A673 (cell line): ENCODE results near the gene CDC37. TPM values are rescaled to one million over a fixed set of nuclear protein-coding genes. Genes with fewer than 3 reads are reported as not detected.

Experiments
- BruUV-seq: library from RNA; stranded (reverse); fragments of 400-500 nt; replicated peaks from 2 replicates; lab custom pipeline; 2021; lab: Mats Ljungman, UMichigan
- CTCF ChIA-PET: fragments of 300-600 bp; sonication (Branson Sonifier 250); formaldehyde crosslinking; loops from one replicate; lab custom pipeline; 2022; ENCODE audit warnings: antibody characterized with exemption; lab: Charles Lee
- POLR2A ChIA-PET: fragments of 300-600 bp; sonication (Branson Sonifier 250); formaldehyde crosslinking; loops from one replicate; lab custom pipeline; 2022; ENCODE audit warnings: antibody characterized with exemption; ENCODE audit not compliant: low non-redundant PET; lab: Charles Lee
- DNase-seq: peaks from one replicate; pipeline ENCODE4 v3.0.0-alpha.2; 2015; ENCODE audit warnings: low spot score
- H3K27ac ChIP-seq: fragments of 200-600 bp; sonication (generic); 2 replicates; pipeline ENCODE4 v1.5.1; 2016; ENCODE audit warnings: mixed run types, low read depth, mild to moderate bottlenecking, mixed read lengths, antibody characterized with exemption, low read length; ENCODE audit not compliant: poor library complexity, severe bottlenecking
- H3K27me3 ChIP-seq: fragments of 200-600 bp; sonication (generic); replicated peaks from 2 replicates; pipeline ENCODE4 v1.6.1; 2017; ENCODE audit warnings: mixed run types, low read depth, mild to moderate bottlenecking, mixed read lengths, antibody characterized with exemption, low read length; ENCODE audit not compliant: insufficient read depth, poor library complexity
- H3K36me3 ChIP-seq: fragments of 200-600 bp; sonication (generic); 2 replicates; pipeline ENCODE4 v1.6.1; 2016; ENCODE audit warnings: mixed run types, mild to moderate bottlenecking, mixed read lengths, antibody characterized with exemption, low read length; ENCODE audit not compliant: insufficient read depth, poor library complexity, severe bottlenecking
- H3K4me1 ChIP-seq: fragments of 200-600 bp; sonication (generic); 2 replicates; pipeline ENCODE4 v1.6.1; 2017; ENCODE audit warnings: mixed run types, mild to moderate bottlenecking, mixed read lengths, antibody characterized with exemption, low read length; ENCODE audit not compliant: insufficient read depth, poor library complexity, severe bottlenecking
- H3K4me3 ChIP-seq: fragments of 200-600 bp; sonication (generic); 2 replicates; pipeline ENCODE4 v1.5.1; 2016; ENCODE audit warnings: low read depth, mixed run types, mild to moderate bottlenecking, mixed read lengths, low read length; ENCODE audit not compliant: poor library complexity, severe bottlenecking
- H3K9me3 ChIP-seq: fragments of 200-600 bp; sonication (generic); 2 replicates; pipeline ENCODE4 v1.6.1; 2016; ENCODE audit warnings: mixed run types, low read depth, mild to moderate bottlenecking, mixed read lengths, antibody characterized with exemption, low read length; ENCODE audit not compliant: poor library complexity, severe bottlenecking
- CTCF ChIP-seq: fragments of 300-800, 200-600 bp; sonication (generic); conservative IDR thresholded peaks from 2 replicates; pipeline ENCODE4 v1.5.1; 2017; ENCODE audit warnings: low read depth, mild to moderate bottlenecking, antibody characterized with exemption, low read length, moderate library complexity, mixed read lengths
- EZH2 ChIP-seq: fragments of 200-600 bp; sonication (generic); IDR thresholded peaks from 2 replicates; pipeline ENCODE4 v1.6.1; 2017; ENCODE audit warnings: borderline replicate concordance, low read depth, mild to moderate bottlenecking, mixed read lengths, antibody characterized with exemption, low read length; ENCODE audit not compliant: poor library complexity, severe bottlenecking
- intact Hi-C: fragments of 100-400 bp; cut with micrococcal nuclease; formaldehyde crosslinking; loops from one replicate; pipeline ENCODE4 v1.10.0; 2022; ENCODE audit not compliant: unreplicated experiment
- microRNA-seq: library from miRNA; unstranded; fragments of <30 nt; microRNA quantifications from one replicate; pipeline ENCODE4 v1.2.0, GENCODE V29; 2021
- total RNA-seq: library from RNA; stranded (reverse); gene quantifications from 2 replicates; pipeline ENCODE4 v1.2.3, GENCODE V29; 2021

Gene CDC37
- total RNA-seq, 1 experiment from 2014 or later = 288 TPM

GRCh38 chr19:10344780-10345179 is 58.6 kb downstream of the CDC37 start:
- H3K27me3 ChIP-seq = no peaks in the 10 kb centered on the region
- POLR2A ChIA-PET = interaction anchor here (0.6 kb wide), 1 partner anchor 14 kb away, joined by 14 read pairs; no protein-coding TSS in a partner anchor
- TF ChIP-seq CTCF (no peak), EZH2 (no peak)
- no peak overlapping the region for H3K27ac ChIP-seq
- no TSS peak for BruUV-seq
- H3K4me1 ChIP-seq = no peaks in the 10 kb centered on the region
- no peaks in the 10 kb centered on the region for H3K36me3 ChIP-seq
- no peak for DNase-seq
- no peak overlapping the region for H3K4me3 ChIP-seq
- intact Hi-C loops = no loop called here
- H3K9me3 ChIP-seq = no peaks in the 10 kb centered on the region
- CTCF ChIA-PET = no interaction called here

- Histone ChIP-seq H3K36me3 (no peaks in the 10 kb centered on the region), H3K27ac (no peak overlapping the region), H3K9me3 (no peaks in the 10 kb centered on the region), H3K4me1 (no peaks in the 10 kb centered on the region), H3K4me3 (no peak overlapping the region), H3K27me3 (no peaks in the 10 kb centered on the region)
- no TSS peak for BruUV-seq
- ChIA-PET POLR2A (no interaction called here), CTCF (interaction anchor here (0.6 kb wide), 1 partner anchor 430 kb away, joined by 3 read pairs; no protein-coding TSS in a partner anchor)
- TF ChIP-seq EZH2 = no peak
- TF ChIP-seq CTCF = no peak
- no peak for DNase-seq
- intact Hi-C loops = no loop called here
Measured at GRCh38 chr19:10343495-10343894, 59.8 kb downstream of the CDC37 start.

Small RNA genes within 50 kb of the gene (microRNA-seq; reads per million reads assigned to microRNA genes)
- gene MIR1181 = 0.81 reads per million

Other genes with a start within 250 kb of the CDC37 start
- gene DNMT1, start 208.6 kb downstream of the CDC37 start, total RNA-seq = 371 and 383 TPM in 2 replicates
- gene S1PR2, start 172.2 kb downstream of the CDC37 start, total RNA-seq = 8.4 and 10.0 TPM in 2 replicates
- gene MRPL4, start 151.3 kb downstream of the CDC37 start, total RNA-seq = 107 and 112 TPM in 2 replicates
- gene ICAM1, start 132.4 kb downstream of the CDC37 start, total RNA-seq = 1.7 and 2.2 TPM in 2 replicates
- gene ICAM4, start 116.6 kb downstream of the CDC37 start, total RNA-seq = 0.58 and 1.5 TPM in 2 replicates
- 4.6 and 6.9 TPM in 2 replicates for gene ICAM5, start 113.6 kb downstream of the CDC37 start, total RNA-seq
- 7.2 TPM in 2 replicates for gene ZGLP1, start 93.7 kb downstream of the CDC37 start, total RNA-seq
- gene FDX2, start 87.5 kb downstream of the CDC37 start, total RNA-seq = 26.7 and 29.9 TPM in 2 replicates
- 84.6 and 87.7 TPM in 2 replicates for gene RAVER1, start 70.0 kb downstream of the CDC37 start, total RNA-seq
- gene ICAM3, start 63.9 kb downstream of the CDC37 start, total RNA-seq = 2.6 and 3.2 TPM in 2 replicates
- gene TYK2, start 23.0 kb downstream of the CDC37 start, total RNA-seq = 118 and 121 TPM in 2 replicates
- 32.5 and 40.1 TPM in 2 replicates for gene PDE4A, start 17.0 kb upstream of the CDC37 start, total RNA-seq
- 112 TPM in 2 replicates for gene KEAP1, start 99.8 kb upstream of the CDC37 start, total RNA-seq
- gene S1PR5, start 113.9 kb upstream of the CDC37 start, total RNA-seq = 0.41 and 1.1 TPM in 2 replicates
- gene ATG4D, start 140.4 kb upstream of the CDC37 start, total RNA-seq = 52.1 and 57.1 TPM in 2 replicates
- 45.2 and 47.8 TPM in 2 replicates for gene KRI1, start 162.5 kb upstream of the CDC37 start, total RNA-seq
- gene CDKN2D, start 165.4 kb upstream of the CDC37 start, total RNA-seq = 12.7 and 14.6 TPM in 2 replicates
- 2.5 and 2.8 TPM in 2 replicates for gene AP1M2, start 183.8 kb upstream of the CDC37 start, total RNA-seq
- 35.4 and 52.2 TPM in 2 replicates for gene SLC44A2, start 222.0 kb upstream of the CDC37 start, total RNA-seq